SK-N-SH (cell line): ENCODE measurements around the gene RASD2.

ENCODE experiments used
- CTCF ChIP-seq: fragments of 200-600 bp; sonication (generic); IDR thresholded peaks from 2 replicates; pipeline ENCODE4 v1.6.1; 2017; ENCODE audit warnings: antibody characterized with exemption, mild to moderate bottlenecking, moderate library complexity
- ELF1 ChIP-seq: IDR thresholded peaks from 2 replicates; pipeline ENCODE4 v1.4.0; 2012
- GABPA ChIP-seq: IDR thresholded peaks from 2 replicates; pipeline ENCODE4 v1.4.0; 2012; ENCODE audit warnings: low read depth, mild to moderate bottlenecking
- MAX ChIP-seq: IDR thresholded peaks from 2 replicates; pipeline ENCODE4 v1.4.0; 2012; ENCODE audit warnings: low read depth
- POLR2AphosphoS5 ChIP-seq: IDR thresholded peaks from 2 replicates; pipeline ENCODE4 v1.6.1; 2012; ENCODE audit warnings: low read depth, low read length
- SIN3A ChIP-seq: IDR thresholded peaks from 2 replicates; pipeline ENCODE4 v1.6.1; 2012; ENCODE audit warnings: low read depth, mild to moderate bottlenecking, low read length, moderate library complexity, borderline replicate concordance
- SMC3 ChIP-seq: IDR thresholded peaks from 2 replicates; pipeline ENCODE4 v1.6.1; 2012; ENCODE audit warnings: low read depth, low read length, improper control_type of control experiment
- TAF1 ChIP-seq: IDR thresholded peaks from 2 replicates; pipeline ENCODE4 v1.6.1; 2012; ENCODE audit warnings: low read depth, mild to moderate bottlenecking, low read length, moderate library complexity, borderline replicate concordance
- TEAD4 ChIP-seq: IDR thresholded peaks from 2 replicates; pipeline ENCODE4 v1.4.0; 2012; ENCODE audit warnings: mild to moderate bottlenecking, borderline replicate concordance; ENCODE audit not compliant: insufficient read depth
- USF1 ChIP-seq: IDR thresholded peaks from 2 replicates; pipeline ENCODE4 v1.4.0; 2012; ENCODE audit warnings: low read depth, borderline replicate concordance

GRCh38 chr22:35586771-35587170, 46.1 kb downstream of the RASD2 start:
- TF ChIP-seq TEAD4 (no peak), MAX (no peak), GABPA (no peak), USF1 (no peak), CTCF (no peak), POLR2AphosphoS5 (no peak), TAF1 (no peak), ELF1 (no peak), SIN3A (no peak), SMC3 (no peak)
